ENCODE measurements around the gene GHRHR.

GRCh38 chr7:30977222-30977621 lies 13.5 kb downstream of the GHRHR start:
- TF ChIP-seq POLR2AphosphoS5 (IDR thresholded peaks at IDR 0.05) (no peak), SMC3 (conservative IDR thresholded peaks at IDR 0.05; ENCODE audit: poor library complexity) (no peak), CTCF (IDR thresholded peaks at IDR 0.05; ENCODE audit: poor library complexity, severe bottlenecking) (no peak), RAD21 (conservative IDR thresholded peaks at IDR 0.05) (no peak), EZH2 (IDR thresholded peaks at IDR 0.05; ENCODE audit: borderline replicate concordance, insufficient read depth, low read length, poor library complexity, severe bottlenecking) (no peak), EP300 (conservative IDR thresholded peaks at IDR 0.05; ENCODE audit: poor library complexity, severe bottlenecking) (no peak)

Measured in neural cell (in vitro differentiated cells).